Measurements from ENCODE around the gene BCAS3.

DNA sequence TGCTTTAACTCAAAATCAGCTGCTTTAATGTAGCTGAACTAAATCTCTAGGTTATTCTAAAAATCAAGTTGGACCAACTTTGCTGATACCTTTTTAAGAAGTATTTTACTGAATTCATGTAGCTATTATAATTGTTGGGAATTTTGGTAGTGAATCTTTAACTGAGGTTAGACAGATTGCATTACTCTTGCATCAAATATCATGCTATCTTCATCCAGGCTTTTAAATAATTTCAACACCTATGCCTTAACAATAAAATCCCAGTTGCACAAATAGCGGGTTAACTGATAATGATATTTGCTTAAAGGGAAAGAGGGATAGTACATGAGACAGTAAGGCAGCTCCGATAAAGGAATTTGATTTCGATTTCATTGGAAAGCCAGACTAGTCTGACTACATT, 480.7 kb downstream of the BCAS3 start:
- TF ChIP-seq, protein P1, sequence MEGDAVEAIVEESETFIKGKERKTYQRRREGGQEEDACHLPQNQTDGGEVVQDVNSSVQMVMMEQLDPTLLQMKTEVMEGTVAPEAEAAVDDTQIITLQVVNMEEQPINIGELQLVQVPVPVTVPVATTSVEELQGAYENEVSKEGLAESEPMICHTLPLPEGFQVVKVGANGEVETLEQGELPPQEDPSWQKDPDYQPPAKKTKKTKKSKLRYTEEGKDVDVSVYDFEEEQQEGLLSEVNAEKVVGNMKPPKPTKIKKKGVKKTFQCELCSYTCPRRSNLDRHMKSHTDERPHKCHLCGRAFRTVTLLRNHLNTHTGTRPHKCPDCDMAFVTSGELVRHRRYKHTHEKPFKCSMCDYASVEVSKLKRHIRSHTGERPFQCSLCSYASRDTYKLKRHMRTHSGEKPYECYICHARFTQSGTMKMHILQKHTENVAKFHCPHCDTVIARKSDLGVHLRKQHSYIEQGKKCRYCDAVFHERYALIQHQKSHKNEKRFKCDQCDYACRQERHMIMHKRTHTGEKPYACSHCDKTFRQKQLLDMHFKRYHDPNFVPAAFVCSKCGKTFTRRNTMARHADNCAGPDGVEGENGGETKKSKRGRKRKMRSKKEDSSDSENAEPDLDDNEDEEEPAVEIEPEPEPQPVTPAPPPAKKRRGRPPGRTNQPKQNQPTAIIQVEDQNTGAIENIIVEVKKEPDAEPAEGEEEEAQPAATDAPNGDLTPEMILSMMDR (IDR thresholded peaks at IDR 0.05) = no peak
- no peak for TF ChIP-seq EP300 (IDR thresholded peaks at IDR 0.05)
